Activated gamma-delta T cell treated with anti-CD3 and anti-CD28 coated beads, Interleukin-2, amount 50 U/mL, for 16 hours (primary cell): ENCODE data around the gene RAB1B.
"Not testable (repeated sequence)": the region's sequence is repeated elsewhere in the genome, so short reads cannot be mapped to it uniquely, and the experiment has no call there.

ENCODE experiments used
- DNase-seq: peaks from one replicate; pipeline ENCODE4 v3.0.0-alpha.2; 2020; ENCODE audit warnings: low read depth

The RAB1B gene

GRCh38 chr11:66309475-66309874 is 41.0 kb downstream of the RAB1B start:
- DNase-seq = no peak

DNA sequence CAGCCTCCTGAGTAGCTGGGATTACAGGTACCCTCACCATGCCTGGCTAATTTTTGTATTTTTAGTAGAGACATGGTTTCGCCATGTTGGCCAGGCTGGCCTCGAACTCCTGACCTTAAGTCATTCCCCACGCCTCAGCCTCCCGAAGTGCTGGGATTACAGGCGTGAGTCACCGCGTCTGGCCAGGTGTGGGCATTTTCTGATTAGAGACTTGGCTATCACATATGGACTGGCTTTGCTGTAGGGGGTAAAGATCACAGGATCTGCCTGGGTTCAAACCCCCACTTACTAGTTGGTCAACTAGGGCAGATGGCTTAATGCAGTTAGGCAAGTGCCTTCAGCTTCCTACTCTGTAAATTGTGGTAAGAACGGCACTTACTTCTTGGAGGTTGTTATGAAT is 41.9 kb downstream of the RAB1B start:
- DNase-seq = no peak

DNA sequence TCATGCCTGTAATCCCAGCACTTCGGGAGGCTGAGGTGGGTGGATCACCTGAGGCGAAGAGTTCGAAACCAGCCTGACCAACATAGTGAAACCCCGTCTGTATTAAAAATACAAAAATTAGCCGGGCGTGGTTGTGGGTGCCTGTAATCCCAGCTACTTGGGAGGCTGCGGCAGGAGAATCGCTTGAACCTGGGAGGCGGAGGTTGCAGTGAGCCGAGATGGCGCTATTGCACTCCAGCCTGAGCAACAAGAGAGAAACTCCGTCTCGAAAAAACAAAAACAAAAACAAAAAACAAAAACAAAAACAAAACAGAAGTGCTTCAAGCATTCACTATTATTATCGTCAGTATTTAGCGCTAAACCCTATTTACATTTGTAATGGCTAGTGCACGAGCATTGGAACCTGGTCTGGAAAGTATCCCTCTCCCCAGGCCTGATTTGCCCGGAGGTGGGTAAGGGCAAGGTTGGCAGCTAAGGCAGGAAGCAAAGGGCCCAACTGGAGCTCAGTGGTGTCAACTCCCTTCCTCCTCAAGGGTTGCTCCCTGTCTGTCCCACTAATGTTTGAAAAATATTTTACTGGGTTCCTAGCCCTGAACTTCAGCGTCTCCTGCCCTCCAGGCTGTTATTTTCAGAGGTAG is 42.5 kb downstream of the RAB1B start:
- DNase-seq = not testable (repeated sequence)

- no peak for DNase-seq
Observed at GRCh38 chr11:66311470-66311964, 43.1 kb downstream of the RAB1B start.

GRCh38 chr11:66311965-66312548 is 43.6 kb downstream of the RAB1B start:
- DNase-seq = peak; percentile 96

DNA sequence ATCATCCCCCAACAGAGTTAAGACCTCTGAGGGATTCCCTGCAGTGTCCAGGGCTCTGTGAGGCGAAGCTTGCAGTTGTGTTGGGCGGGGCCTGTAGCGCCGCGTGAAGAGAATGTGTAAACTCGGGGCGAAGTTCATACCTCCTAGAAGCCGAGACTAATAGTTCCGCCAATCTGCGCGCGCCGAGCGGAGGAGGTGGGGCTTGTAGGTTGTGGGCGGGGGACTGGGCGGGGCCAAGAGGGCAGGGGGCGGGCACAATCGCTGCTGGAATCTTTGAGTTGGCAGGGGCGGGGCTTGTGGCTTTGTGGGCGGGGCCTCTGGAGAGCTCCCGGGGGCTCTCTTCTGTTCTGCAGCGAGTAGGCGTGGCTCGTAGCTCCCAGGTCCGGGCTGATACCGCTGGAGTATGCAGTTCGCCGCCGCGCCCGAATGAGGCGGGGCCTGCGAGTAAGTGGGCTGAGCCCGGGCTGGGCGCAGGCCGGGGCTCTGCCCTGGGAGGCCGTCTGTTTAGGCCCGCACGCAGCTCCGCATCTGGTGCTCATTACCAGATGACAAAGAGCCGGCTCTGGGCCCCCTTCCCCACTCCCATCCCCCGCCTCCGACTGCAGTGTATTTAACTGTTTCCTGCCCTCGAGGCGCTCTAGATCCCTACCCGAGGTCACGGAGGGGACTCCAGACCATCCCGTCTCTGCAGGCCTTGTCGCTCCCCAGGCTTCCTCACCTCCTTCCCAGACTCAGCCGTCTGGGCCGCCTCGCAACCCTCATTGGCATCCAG is 44.3 kb downstream of the RAB1B start:
- DNase-seq = peak; percentile 99

DNA sequence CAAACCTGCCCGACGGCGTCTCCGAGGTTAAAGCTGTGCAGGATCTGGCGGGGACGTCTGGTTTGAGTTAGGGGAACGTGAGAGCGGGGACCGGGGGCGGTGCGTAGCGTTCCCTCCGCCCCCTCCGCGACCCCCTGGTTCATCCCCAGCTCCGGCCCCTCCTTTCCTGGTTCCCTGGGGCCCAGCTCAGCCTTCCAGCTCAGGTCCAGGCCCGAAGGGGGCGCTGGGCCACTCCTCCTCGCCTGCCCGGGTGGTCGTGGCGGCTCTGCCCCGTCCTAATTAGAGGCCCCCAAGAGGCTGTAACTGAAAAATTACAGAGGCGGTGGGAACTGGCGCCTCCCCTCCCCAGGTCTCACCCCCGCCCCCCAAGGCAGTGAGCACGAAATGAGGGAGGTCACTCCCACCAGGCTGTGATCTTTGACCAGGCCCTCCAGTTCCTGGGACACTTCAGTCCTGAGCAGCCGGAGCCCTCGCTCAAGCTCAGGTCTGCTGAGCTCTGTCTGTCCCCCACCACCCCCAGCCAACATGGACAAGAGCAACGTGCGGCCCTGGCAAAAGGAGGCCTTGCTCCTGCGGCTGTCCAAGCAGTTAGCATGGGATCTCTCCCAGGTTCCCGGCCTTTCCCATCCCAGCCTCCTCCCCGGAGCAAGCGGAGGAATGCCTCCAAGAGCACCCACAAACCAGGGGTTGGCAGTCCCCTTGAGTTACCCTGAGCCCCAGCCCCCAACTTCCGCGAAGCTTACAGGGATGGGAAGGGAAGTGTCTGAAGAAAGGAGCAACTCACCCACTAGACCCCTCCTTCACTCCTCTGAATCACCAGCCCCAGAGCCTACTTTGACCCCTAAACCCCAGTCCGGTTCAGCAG is 45.1 kb downstream of the RAB1B start:
- DNase-seq = no peak

DNA sequence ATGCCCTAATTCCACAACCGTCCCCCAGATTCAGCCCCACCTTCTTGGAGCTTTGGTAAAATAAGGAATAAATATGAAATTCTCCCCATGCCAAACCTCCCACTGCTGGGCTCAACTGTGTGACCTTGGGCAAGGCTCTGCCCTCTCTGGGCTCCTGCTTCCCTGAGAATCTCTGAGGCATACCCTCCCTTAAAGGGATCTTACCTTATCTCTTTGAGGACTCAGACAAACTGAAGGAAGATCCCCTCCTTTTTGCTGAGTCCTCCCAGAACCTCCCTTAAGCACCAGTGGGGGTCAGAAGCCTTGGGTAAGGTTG is 45.7 kb downstream of the RAB1B start:
- DNase-seq = no peak

- no peak for DNase-seq
Observed at GRCh38 chr11:66314561-66315497, 46.4 kb downstream of the RAB1B start.

DNA sequence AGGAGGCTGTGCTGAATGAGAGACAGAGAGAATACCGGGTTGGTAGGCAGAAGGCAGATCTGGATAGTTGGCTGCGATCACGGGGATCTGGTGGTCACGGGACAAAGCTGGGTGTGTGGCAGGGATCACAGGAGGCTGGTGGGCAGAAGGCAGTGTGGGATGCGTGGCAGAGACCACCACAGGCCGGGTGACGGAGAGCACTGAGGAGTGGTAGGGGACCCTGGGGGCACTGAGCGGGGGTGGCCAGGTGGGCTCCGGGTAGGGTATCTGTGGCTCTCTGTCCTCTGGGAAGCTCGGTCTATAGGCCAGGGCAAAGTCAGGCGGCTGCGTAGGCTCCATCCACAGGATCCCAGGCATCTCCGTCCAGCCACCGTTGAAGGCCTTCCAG is 47.1 kb downstream of the RAB1B start:
- DNase-seq = no peak

DNA sequence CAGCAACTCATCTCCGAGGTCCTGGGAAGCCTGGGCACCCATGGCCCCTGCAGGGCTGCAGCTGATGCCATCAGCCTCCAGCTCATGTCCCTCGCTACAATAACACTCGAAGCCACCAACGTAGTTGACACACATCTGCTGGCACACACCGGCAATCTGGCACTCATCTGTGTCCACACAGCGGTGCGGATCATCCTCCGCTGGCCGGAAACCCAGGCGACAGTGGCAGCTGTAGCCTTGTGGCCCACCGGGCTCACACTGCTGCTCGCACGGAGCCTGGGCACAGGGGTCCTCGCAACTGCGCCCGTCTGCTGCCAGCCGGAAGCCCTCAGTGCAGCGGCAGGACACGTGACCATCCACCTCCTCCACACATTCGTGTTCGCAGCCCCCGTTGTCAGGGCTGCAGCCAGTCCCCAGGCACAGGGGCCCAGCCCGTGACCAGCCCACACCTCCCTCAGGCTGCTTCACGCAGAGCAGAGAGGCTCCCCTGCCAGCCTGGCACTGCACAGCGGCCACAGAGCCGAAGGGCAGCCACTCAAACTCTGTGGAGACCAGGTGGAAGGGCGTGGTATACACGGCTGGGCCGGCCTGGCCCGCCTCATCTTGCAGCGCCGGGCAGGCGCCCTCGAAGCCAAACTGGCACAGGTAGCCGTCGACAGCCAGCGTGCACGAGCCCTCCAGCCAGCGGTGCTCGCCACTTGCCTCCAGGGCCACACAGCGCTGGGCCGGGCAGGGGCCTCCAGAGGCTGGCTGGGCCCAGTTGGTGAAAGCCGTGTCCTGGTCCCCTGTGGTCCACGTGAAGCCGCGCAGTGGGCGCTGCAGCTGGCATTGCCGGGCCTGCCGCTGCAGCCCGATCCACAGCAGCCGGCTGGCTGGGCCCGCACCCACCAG is 47.7 kb downstream of the RAB1B start:
- DNase-seq = no peak

DNA sequence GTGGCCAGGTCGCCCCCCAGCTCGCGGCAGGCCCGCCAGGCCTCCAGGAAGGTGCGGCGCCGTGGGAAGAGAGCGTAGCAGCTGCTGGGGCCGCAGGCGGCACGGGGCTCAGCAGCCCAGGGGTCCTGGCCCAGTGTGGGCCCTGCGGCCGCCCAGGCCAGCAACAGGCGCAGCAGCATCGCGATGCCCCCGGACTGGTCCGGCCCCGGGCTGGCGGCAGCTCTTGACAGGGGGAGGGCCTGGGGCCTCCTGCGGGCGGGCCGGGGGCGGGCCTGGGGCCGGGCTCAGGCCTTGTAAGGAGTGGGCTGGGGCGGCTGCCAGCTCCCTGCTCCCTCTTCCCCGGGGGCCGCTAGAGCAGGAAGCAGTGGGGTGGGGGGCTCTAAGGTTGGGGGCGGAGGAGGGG is 48.4 kb downstream of the RAB1B start, which contains the start of gene CD248:
Gene CD248 (minus strand): TSS at position 196 of the 403 bp plus-strand sequence. CDS start 17 bp downstream, at position 179.
- DNase-seq = no peak

GRCh38 chr11:66317322-66317722 is 48.9 kb downstream of the RAB1B start:
- peak; percentile 42 for DNase-seq

GRCh38 chr11:66317723-66318599 is 49.5 kb downstream of the RAB1B start:
- DNase-seq = peak; percentile 63

DNA sequence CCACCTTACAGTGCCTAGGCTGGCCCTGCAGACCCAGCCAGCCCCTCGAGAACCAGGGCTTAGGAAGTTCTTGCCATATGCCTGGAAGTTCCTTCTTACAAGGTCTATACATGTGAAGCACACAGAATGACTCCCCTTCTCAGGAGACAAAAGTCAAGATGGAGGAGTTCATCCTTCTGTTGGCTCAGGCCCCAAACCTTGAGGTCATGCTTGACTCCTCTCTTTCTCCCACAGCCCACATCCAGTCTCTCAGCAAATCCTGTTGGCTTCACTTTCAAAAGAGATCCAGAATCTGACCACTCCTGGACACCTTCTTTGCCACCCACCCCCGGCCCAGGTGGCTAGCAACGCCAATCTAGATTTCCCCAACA is 50.1 kb downstream of the RAB1B start:
- no peak for DNase-seq

- not testable (repeated sequence) for DNase-seq
Observed at GRCh38 chr11:66320289-66320688, 51.9 kb downstream of the RAB1B start.

DNA sequence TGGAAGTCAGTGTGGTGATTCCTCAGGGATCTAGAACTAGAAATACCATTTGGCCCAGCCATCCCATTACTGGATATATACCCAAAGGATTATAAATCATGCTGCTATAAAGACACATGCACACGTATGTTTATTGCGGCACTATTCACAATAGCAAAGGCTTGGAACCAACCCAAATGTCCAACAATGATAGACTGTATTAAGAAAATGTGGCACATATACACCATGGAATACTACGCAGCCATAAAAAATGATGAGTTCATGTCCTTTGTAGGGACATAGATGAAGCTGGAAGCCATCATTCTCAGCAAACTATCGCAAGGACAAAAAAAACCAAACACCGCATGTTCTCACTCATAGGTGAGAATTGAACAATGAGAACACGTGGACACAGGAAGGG is 52.3 kb downstream of the RAB1B start:
- not testable (repeated sequence) for DNase-seq

DNA sequence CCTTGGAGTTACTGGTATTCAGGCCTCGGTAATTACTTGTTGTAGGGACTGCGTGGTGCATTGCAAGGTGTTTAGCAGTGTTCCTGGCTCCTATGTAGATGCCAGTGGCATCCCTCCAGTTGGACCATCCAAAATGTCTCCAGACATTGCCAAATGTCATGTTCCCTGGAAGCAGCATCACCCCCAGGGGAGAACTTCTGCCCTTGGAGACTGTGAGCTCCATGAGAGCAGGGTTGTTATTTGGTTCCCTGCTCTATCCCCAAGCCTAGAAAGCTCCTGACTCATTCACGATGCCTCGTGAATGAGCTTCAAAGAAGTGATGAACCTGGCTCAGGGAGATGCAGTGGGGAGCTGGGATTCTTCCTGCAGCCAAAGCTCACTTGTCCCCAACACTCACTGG is 53.2 kb downstream of the RAB1B start:
- DNase-seq = no peak
